NOMO-1 treated with DMSO at 0.1 percent for 48 hours (cell line): Measurements from ENCODE around the gene UPK1A.

ENCODE experiments used
- DNase-seq: peaks from one replicate; lab custom pipeline; 2025; ENCODE audit not compliant: unreplicated experiment; lab: John Stamatoyannopoulos, UW

UPK1A gene

DNA sequence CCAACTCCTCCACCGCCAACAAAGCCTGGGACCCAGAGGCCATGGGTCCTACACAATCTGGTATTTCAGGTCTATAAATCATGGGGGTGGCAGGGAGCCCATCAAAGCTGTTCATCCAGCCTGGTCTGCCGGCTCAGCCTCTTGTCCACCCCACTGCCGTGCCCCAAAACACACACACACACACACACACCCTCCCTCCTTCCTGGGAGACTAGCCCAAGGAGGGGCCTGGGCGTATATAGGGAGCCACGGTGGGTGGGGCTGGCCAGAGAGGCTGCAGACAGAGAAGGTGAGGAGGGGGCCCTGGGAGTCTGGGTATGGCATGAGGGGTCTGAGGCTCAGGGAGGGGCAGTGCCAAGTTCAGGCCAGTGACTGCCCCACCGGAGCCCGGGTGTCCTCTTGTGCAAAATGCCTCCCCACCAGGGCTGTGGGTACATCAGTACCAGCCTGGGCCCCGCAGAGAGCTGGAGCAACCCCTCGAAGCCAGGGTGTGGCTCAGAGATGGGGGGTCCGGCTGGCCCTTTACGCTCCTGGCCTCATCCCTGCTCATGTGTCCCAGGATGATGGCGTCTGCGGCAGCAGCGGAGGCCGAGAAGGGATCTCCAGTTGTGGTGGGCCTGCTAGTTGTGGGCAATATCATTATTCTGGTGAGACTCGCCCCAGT is at the start of gene UPK1A:
UPK1A (plus strand) TSS at position 267 of the 663 bp plus-strand sequence; CDS start at position 563, 296 bp downstream.
- no peak for DNase-seq

DNA sequence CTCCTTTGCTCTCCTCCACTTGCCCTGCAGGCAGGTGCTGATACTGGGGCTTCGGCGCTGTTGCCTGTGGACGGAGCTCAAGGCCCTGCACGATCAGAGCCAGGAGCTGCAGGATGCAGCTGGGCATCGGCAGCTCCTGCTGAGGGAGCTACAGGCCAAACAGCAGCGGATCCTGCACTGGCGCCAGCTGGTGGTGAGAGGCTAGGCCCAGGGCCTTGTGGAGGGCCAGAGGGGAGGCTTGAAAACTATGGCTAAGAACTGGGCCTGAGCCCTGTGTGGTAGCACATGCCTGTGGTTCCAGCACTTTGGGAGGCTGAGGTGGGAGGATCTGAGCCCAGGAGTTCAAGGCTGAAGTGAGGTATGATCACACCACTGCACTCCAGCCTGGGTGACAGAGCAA is 47.5 kb upstream of the UPK1A start:
- no peak for DNase-seq

DNA sequence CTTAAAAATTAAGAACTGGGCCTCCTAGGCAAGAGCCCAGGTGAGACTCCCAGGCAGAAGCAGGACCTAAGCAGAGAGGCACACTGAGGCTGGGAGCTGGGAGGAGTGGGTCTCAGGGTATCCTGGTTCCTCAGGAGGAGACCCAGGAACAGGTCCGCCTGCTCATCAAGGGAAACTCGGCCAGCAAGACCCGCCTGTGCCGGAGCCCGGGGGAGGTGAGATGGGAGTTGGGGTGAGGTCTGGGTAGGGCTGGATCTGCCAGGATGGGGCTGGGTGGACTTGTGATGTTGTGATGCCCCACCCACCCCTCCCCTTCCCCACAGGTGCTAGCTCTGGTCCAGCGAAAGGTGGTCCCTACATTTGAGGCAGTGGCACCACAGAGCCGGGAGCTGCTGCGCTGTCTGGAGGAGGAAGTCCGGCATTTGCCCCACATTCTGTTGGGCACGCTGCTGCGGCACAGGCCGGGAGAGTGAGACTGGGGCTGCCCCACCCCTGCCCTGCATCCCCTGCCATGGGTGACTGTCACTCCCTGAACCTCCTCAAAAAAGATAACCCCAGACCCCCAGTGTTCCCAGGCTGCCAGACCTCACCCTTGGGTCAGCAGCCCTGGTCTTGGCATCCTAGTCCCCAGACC is 46.9 kb upstream of the UPK1A start:
- DNase-seq: no peak

GRCh38 chr19:35620001-35620400 is 46.3 kb upstream of the UPK1A start:
- no peak for DNase-seq

DNA sequence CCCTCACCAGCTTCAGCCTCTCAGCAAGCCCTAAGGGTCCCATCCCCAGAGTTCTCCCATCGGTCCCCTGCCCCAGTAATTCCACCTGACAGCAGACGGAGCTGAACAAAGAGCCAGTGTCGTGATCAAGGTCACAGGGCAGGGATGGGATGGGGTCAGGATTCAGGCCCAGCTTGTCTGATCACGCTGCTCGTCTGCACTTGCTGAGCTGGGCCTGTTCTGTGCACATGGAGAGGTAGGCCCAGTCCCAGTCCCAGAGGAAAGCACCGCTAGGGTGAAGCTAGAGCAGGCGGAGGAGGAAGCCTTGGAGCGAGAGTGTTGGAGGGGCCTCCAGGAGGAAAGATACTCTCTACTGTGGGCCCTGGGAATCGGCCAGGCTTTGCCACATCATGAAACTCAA is 44.6 kb upstream of the UPK1A start:
- DNase-seq: no peak

DNA sequence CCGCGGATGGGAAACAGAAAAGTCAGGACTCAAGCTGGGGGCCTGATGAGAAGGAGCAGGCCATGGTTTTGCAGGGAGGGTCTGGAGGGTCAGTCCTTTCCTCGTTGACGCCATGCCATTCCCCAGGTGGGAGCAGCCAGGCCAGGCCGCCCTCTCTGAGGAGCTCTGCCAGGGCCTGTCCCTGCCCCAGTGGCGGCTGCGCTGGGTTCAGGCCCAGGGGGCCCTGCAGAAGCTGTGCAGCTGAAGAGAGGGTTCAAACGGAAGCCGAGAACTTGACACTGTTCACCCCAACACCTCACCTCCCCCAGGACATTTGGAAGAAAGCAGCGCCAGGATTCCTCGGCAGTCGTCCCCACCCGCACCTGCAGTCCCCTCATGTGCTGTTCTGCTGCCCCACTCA is 43.6 kb upstream of the UPK1A start:
- no peak for DNase-seq

GRCh38 chr19:35623327-35624010 is 42.8 kb upstream of the UPK1A start:
- DNase-seq: no peak

DNA sequence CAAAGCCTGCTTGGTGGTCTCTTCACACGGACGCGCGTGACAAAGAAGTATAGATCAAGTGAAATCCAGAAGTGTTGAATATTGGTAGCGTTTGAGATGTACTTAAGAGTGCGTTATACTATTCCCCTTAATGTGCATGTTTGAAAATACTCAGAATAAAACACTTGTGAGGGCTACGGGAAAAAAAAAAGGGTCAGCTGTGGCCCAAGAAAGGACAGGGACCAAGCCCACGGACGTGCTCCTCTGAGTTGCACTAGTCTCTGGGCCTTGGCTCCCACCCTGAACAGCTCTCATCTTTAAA is 38.1 kb upstream of the UPK1A start:
- DNase-seq: no peak

- peak; percentile 99 for DNase-seq
Measured at GRCh38 chr19:35628565-35629331, 37.6 kb upstream of the UPK1A start, which contains the start of gene RBM42. Gene RBM42 (plus strand): TSS chr19:35629036. CDS start chr19:35629154, 118 bp downstream.

DNA sequence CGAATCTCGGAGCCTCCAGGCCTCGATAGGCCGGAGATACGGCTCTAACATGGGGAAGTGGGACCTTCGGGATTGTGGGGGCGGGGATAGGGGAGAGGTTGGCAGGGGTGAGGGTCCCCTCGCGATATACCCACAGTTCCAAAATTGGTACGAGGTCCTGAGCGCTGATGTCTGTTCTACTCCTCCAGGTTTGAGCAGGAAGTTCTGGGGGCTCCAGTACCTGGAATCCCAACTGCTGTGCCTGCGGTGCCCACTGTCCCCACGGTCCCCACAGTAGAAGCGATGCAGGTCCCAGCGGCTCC is 37.0 kb upstream of the UPK1A start:
- DNase-seq: no peak

GRCh38 chr19:35633727-35634440 is 32.4 kb upstream of the UPK1A start:
- no peak for DNase-seq

DNA sequence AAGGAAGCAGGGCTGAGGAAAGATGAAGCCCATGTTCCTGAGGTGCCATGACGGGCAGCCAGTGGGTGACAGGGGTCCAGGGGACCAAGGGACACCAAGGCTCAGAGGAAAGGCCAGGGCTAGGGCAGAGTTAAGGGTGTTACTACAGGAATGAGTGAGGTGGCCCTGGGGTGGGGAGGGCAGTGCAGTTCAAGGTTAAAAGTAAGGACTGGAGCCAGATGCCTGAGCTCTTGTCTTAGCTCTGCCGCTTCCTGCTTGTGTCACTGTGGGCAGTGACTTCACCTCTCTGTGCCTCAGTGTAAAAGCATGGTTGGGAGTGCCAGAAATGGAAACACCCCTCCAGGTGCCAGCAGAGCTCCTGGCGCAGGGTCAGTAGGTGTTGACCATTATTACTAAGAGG is 29.7 kb upstream of the UPK1A start:
- DNase-seq: no peak

DNA sequence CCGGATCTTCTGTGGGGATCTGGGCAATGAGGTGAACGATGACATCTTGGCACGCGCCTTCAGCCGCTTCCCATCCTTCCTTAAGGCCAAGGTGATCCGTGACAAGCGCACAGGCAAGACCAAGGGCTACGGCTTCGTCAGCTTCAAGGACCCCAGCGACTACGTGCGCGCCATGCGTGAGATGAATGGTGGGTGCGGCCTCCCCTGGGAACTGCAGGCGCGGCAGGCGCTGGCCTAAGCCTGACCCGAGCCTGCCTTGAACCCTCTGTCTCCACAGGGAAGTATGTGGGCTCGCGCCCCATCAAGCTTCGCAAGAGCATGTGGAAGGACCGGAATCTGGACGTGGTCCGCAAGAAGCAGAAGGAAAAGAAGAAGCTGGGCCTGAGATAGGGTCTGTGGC is 29.2 kb upstream of the UPK1A start:
- no peak for DNase-seq

- no peak for DNase-seq
Measured at GRCh38 chr19:35639321-35639639, 27.0 kb upstream of the UPK1A start.

DNA sequence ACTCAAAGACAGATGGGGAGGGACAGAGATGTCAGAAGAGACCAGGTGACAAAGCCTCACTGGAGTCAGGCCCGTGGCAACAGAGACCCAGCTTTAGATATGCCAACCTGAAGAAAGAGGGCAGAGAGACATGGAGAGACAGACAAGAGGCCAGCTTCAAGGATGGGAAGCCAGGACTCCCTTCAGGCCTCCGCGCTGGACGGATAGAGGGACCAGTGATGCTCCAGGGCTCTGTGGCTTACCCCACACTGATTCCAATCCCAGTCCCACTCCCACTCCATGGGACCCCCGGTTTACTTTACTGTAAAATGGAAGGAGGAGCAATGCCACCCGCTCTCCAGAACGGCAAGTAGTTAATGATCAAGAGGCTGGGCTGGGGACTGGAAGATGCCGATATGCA is 26.5 kb upstream of the UPK1A start:
- DNase-seq: no peak

GRCh38 chr19:35641515-35642151 is 24.7 kb upstream of the UPK1A start, which contains the start of gene ETV2:
Gene ETV2 (plus strand): TSS chr19:35641745. CDS start chr19:35642461, 716 bp downstream.
- no peak for DNase-seq

DNA sequence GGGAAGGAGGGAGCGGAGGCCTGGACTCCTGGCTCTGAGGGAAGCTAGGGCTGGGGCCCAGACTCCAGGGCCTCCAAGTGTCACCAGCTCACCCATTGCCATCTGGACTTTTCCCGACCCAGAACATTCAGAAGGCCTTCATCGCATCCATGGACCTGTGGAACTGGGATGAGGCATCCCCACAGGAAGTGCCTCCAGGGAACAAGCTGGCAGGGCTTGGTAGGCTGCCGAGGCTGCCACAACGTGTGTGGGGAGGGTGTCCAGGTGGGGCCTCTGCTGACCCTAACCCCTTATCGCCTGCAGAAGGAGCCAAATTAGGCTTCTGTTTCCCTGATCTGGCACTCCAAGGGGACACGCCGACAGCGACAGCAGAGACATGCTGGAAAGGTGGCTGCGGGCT is 24.0 kb upstream of the UPK1A start:
- no peak for DNase-seq

DNA sequence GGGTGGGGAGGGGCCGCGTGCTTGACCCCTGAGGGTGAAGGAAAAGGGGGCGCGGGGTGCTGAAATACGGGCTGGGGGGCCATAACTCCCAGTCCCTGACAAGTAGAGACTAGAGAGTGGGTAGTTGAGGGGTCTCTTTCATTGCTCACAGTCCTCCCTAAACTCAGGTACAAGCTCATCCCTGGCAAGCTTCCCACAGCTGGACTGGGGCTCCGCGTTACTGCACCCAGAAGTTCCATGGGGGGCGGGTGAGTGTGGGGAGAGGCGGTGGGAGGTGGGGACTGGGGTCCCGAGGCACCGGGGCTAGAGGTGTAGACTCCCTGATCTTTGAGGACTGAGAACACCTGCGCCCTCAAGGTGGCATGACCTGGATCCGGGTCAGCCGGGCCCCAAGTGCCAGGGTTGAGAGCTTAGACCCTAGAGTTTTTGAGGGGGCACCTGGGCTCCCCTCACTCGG is 23.5 kb upstream of the UPK1A start:
- DNase-seq: no peak

- peak; percentile 73 for DNase-seq
Measured at GRCh38 chr19:35643255-35644205, 22.8 kb upstream of the UPK1A start.
